ENCODE data around the gene MRPL37.

Gene MRPL37

GRCh38 chr1:54219688-54220003, 19.7 kb downstream of the MRPL37 start:
- Mint-ChIP-seq H3K27me3 (no peaks in the 10 kb centered on the region), H3K36me3 (peaks cover 43% of the 10 kb centered on the region), H3K27ac (peak overlapping the region; percentile 49), H3K9me3 (no peaks in the 10 kb centered on the region), H3K4me1 (no peaks in the 10 kb centered on the region), H3K4me3 (no peak overlapping the region)
- CTCF ChIA-PET = interaction anchor here (1.8 kb wide), 1 partner anchor 38 kb away, joined by 7 read pairs; no protein-coding TSS in a partner anchor
- DNase-seq = no peak

GRCh38 chr1:54220004-54220811, 20.2 kb downstream of the MRPL37 start:
- Mint-ChIP-seq H3K9me3 (no peaks in the 10 kb centered on the region), H3K4me3 (no peak overlapping the region), H3K27me3 (no peaks in the 10 kb centered on the region), H3K36me3 (peaks cover 43% of the 10 kb centered on the region), H3K4me1 (no peaks in the 10 kb centered on the region), H3K27ac (peak overlapping the region; percentile 49)
- CTCF ChIA-PET = no interaction called here
- no peak for DNase-seq

GRCh38 chr1:54221113-54221834, 21.3 kb downstream of the MRPL37 start:
- no peak overlapping the region for H3K27ac Mint-ChIP-seq
- H3K36me3 Mint-ChIP-seq = peaks cover 47% of the 10 kb centered on the region
- H3K4me3 Mint-ChIP-seq = no peak overlapping the region
- no peaks in the 10 kb centered on the region for H3K27me3 Mint-ChIP-seq
- CTCF ChIA-PET = no interaction called here
- no peaks in the 10 kb centered on the region for H3K9me3 Mint-ChIP-seq
- H3K4me1 Mint-ChIP-seq = no peaks in the 10 kb centered on the region
- DNase-seq = no peak

- Mint-ChIP-seq H3K4me3 (no peak overlapping the region), H3K36me3 (peaks cover 41% of the 10 kb centered on the region), H3K27me3 (no peaks in the 10 kb centered on the region), H3K4me1 (no peaks in the 10 kb centered on the region), H3K9me3 (no peaks in the 10 kb centered on the region), H3K27ac (peak overlapping the region; percentile 72)
- no peak for DNase-seq
- CTCF ChIA-PET = no interaction called here
Observed at GRCh38 chr1:54221867-54222484, 22.0 kb downstream of the MRPL37 start.

GRCh38 chr1:54222711-54223110, 22.7 kb downstream of the MRPL37 start:
- Mint-ChIP-seq H3K9me3 (no peaks in the 10 kb centered on the region), H3K27ac (peak overlapping the region; percentile 33), H3K4me1 (peaks cover 2% of the 10 kb centered on the region), H3K4me3 (no peak overlapping the region), H3K36me3 (peaks cover 40% of the 10 kb centered on the region), H3K27me3 (no peaks in the 10 kb centered on the region)
- no peak for DNase-seq
- CTCF ChIA-PET = no interaction called here

GRCh38 chr1:54223441-54224202, 23.7 kb downstream of the MRPL37 start:
- DNase-seq = no peak
- no peaks in the 10 kb centered on the region for H3K27me3 Mint-ChIP-seq
- CTCF ChIA-PET = no interaction called here
- no peaks in the 10 kb centered on the region for H3K9me3 Mint-ChIP-seq
- H3K27ac Mint-ChIP-seq = no peak overlapping the region
- H3K4me1 Mint-ChIP-seq = peaks cover 5% of the 10 kb centered on the region
- no peak overlapping the region for H3K4me3 Mint-ChIP-seq
- H3K36me3 Mint-ChIP-seq = peaks cover 39% of the 10 kb centered on the region

- no peaks in the 10 kb centered on the region for H3K9me3 Mint-ChIP-seq
- peaks cover 8% of the 10 kb centered on the region for H3K4me1 Mint-ChIP-seq
- DNase-seq = no peak
- H3K27me3 Mint-ChIP-seq = no peaks in the 10 kb centered on the region
- no peak overlapping the region for H3K4me3 Mint-ChIP-seq
- H3K36me3 Mint-ChIP-seq = peaks cover 39% of the 10 kb centered on the region
- H3K27ac Mint-ChIP-seq = no peak overlapping the region
- CTCF ChIA-PET = no interaction called here
Observed at GRCh38 chr1:54224233-54224632, 24.3 kb downstream of the MRPL37 start.

GRCh38 chr1:54225378-54225777, 25.4 kb downstream of the MRPL37 start:
- H3K27me3 Mint-ChIP-seq = no peaks in the 10 kb centered on the region
- H3K4me1 Mint-ChIP-seq = peaks cover 15% of the 10 kb centered on the region
- CTCF ChIA-PET = no interaction called here
- H3K4me3 Mint-ChIP-seq = no peak overlapping the region
- DNase-seq = no peak
- peak overlapping the region; percentile 19 for H3K27ac Mint-ChIP-seq
- H3K36me3 Mint-ChIP-seq = peaks cover 35% of the 10 kb centered on the region
- no peaks in the 10 kb centered on the region for H3K9me3 Mint-ChIP-seq

GRCh38 chr1:54225986-54226559, 26.1 kb downstream of the MRPL37 start:
- H3K4me1 Mint-ChIP-seq = peaks cover 17% of the 10 kb centered on the region
- H3K4me3 Mint-ChIP-seq = no peak overlapping the region
- no peak overlapping the region for H3K27ac Mint-ChIP-seq
- DNase-seq = no peak
- CTCF ChIA-PET = no interaction called here
- H3K27me3 Mint-ChIP-seq = no peaks in the 10 kb centered on the region
- no peaks in the 10 kb centered on the region for H3K9me3 Mint-ChIP-seq
- H3K36me3 Mint-ChIP-seq = peaks cover 32% of the 10 kb centered on the region

- Mint-ChIP-seq H3K4me1 (peaks cover 21% of the 10 kb centered on the region), H3K27me3 (no peaks in the 10 kb centered on the region), H3K4me3 (no peak overlapping the region), H3K36me3 (peaks cover 27% of the 10 kb centered on the region), H3K27ac (peak overlapping the region; percentile 80), H3K9me3 (no peaks in the 10 kb centered on the region)
- CTCF ChIA-PET = no interaction called here
- no peak for DNase-seq
Observed at GRCh38 chr1:54227091-54227602, 27.2 kb downstream of the MRPL37 start.

GRCh38 chr1:54227891-54228310, 27.9 kb downstream of the MRPL37 start:
- no peaks in the 10 kb centered on the region for H3K9me3 Mint-ChIP-seq

GRCh38 chr1:54228638-54229079, 28.7 kb downstream of the MRPL37 start:
- Mint-ChIP-seq H3K9me3 (no peaks in the 10 kb centered on the region), H3K27me3 (no peaks in the 10 kb centered on the region), H3K4me1 (peaks cover 21% of the 10 kb centered on the region), H3K27ac (no peak overlapping the region), H3K4me3 (no peak overlapping the region), H3K36me3 (peaks cover 23% of the 10 kb centered on the region)
- CTCF ChIA-PET = interaction anchor here (1.0 to 1.1 kb wide), 2 partner anchors 14 to 369 kb away, joined by 3 read pairs; no protein-coding TSS in a partner anchor
- DNase-seq = no peak

More at GRCh38 chr1:54227891-54228310, 27.9 kb downstream of the MRPL37 start:
- H3K27ac Mint-ChIP-seq = peak overlapping the region; percentile 80
- H3K4me3 Mint-ChIP-seq = no peak overlapping the region
- DNase-seq = no peak
- H3K4me1 Mint-ChIP-seq = peaks cover 21% of the 10 kb centered on the region
- CTCF ChIA-PET = interaction anchor here (1.1 kb wide), 1 partner anchor 15 kb away, joined by 3 read pairs; no protein-coding TSS in a partner anchor
- H3K27me3 Mint-ChIP-seq = no peaks in the 10 kb centered on the region
- peaks cover 23% of the 10 kb centered on the region for H3K36me3 Mint-ChIP-seq

- peak overlapping the region; percentile 77 for H3K27ac Mint-ChIP-seq
- H3K36me3 Mint-ChIP-seq = peaks cover 25% of the 10 kb centered on the region
- DNase-seq = no peak
- H3K4me1 Mint-ChIP-seq = peaks cover 22% of the 10 kb centered on the region
- H3K4me3 Mint-ChIP-seq = peak overlapping the region; percentile 18
- H3K9me3 Mint-ChIP-seq = no peaks in the 10 kb centered on the region
- CTCF ChIA-PET = interaction anchor here (1.0 kb wide), 1 partner anchor 370 kb away, joined by 3 read pairs; no protein-coding TSS in a partner anchor
- no peaks in the 10 kb centered on the region for H3K27me3 Mint-ChIP-seq
Observed at GRCh38 chr1:54229281-54229891, 29.4 kb downstream of the MRPL37 start.
